A673 (cell line): ENCODE measurements around the gene ZIC4. TPM values are rescaled to one million over a fixed set of nuclear protein-coding genes. Genes with fewer than 3 reads are reported as not detected.

Source experiments
- BruUV-seq: library from RNA; stranded (reverse); fragments of 400-500 nt; replicated peaks from 2 replicates; lab custom pipeline; 2021; lab: Mats Ljungman, UMichigan
- CTCF ChIA-PET: fragments of 300-600 bp; sonication (Branson Sonifier 250); formaldehyde crosslinking; loops from one replicate; lab custom pipeline; 2022; ENCODE audit warnings: antibody characterized with exemption; lab: Charles Lee
- POLR2A ChIA-PET: fragments of 300-600 bp; sonication (Branson Sonifier 250); formaldehyde crosslinking; loops from one replicate; lab custom pipeline; 2022; ENCODE audit warnings: antibody characterized with exemption; ENCODE audit not compliant: low non-redundant PET; lab: Charles Lee
- DNase-seq: peaks from one replicate; pipeline ENCODE4 v3.0.0-alpha.2; 2015; ENCODE audit warnings: low spot score
- H3K27ac ChIP-seq: fragments of 200-600 bp; sonication (generic); 2 replicates; pipeline ENCODE4 v1.5.1; 2016; ENCODE audit warnings: mixed run types, low read depth, mild to moderate bottlenecking, mixed read lengths, antibody characterized with exemption, low read length; ENCODE audit not compliant: poor library complexity, severe bottlenecking
- H3K27me3 ChIP-seq: fragments of 200-600 bp; sonication (generic); replicated peaks from 2 replicates; pipeline ENCODE4 v1.6.1; 2017; ENCODE audit warnings: mixed run types, low read depth, mild to moderate bottlenecking, mixed read lengths, antibody characterized with exemption, low read length; ENCODE audit not compliant: insufficient read depth, poor library complexity
- H3K36me3 ChIP-seq: fragments of 200-600 bp; sonication (generic); 2 replicates; pipeline ENCODE4 v1.6.1; 2016; ENCODE audit warnings: mixed run types, mild to moderate bottlenecking, mixed read lengths, antibody characterized with exemption, low read length; ENCODE audit not compliant: insufficient read depth, poor library complexity, severe bottlenecking
- H3K4me1 ChIP-seq: fragments of 200-600 bp; sonication (generic); 2 replicates; pipeline ENCODE4 v1.6.1; 2017; ENCODE audit warnings: mixed run types, mild to moderate bottlenecking, mixed read lengths, antibody characterized with exemption, low read length; ENCODE audit not compliant: insufficient read depth, poor library complexity, severe bottlenecking
- H3K4me3 ChIP-seq: fragments of 200-600 bp; sonication (generic); 2 replicates; pipeline ENCODE4 v1.5.1; 2016; ENCODE audit warnings: low read depth, mixed run types, mild to moderate bottlenecking, mixed read lengths, low read length; ENCODE audit not compliant: poor library complexity, severe bottlenecking
- H3K9me3 ChIP-seq: fragments of 200-600 bp; sonication (generic); 2 replicates; pipeline ENCODE4 v1.6.1; 2016; ENCODE audit warnings: mixed run types, low read depth, mild to moderate bottlenecking, mixed read lengths, antibody characterized with exemption, low read length; ENCODE audit not compliant: poor library complexity, severe bottlenecking
- CTCF ChIP-seq: fragments of 300-800, 200-600 bp; sonication (generic); conservative IDR thresholded peaks from 2 replicates; pipeline ENCODE4 v1.5.1; 2017; ENCODE audit warnings: low read depth, mild to moderate bottlenecking, antibody characterized with exemption, low read length, moderate library complexity, mixed read lengths
- EZH2 ChIP-seq: fragments of 200-600 bp; sonication (generic); IDR thresholded peaks from 2 replicates; pipeline ENCODE4 v1.6.1; 2017; ENCODE audit warnings: borderline replicate concordance, low read depth, mild to moderate bottlenecking, mixed read lengths, antibody characterized with exemption, low read length; ENCODE audit not compliant: poor library complexity, severe bottlenecking
- intact Hi-C: fragments of 100-400 bp; cut with micrococcal nuclease; formaldehyde crosslinking; loops from one replicate; pipeline ENCODE4 v1.10.0; 2022; ENCODE audit not compliant: unreplicated experiment
- total RNA-seq: library from RNA; stranded (reverse); gene quantifications from 2 replicates; pipeline ENCODE4 v1.2.3, GENCODE V29; 2021

Gene ZIC4
- total RNA-seq, 1 experiment from 2014 or later, result 0.47 TPM

GRCh38 chr3:147389717-147390116, 16.6 kb downstream of the ZIC4 start:
- peaks cover 3% of the 10 kb centered on the region for H3K4me1 ChIP-seq
- BruUV-seq, result no TSS peak
- intact Hi-C loops, result loop anchor here (10.0 kb wide), 1 partner anchor 975 kb away; no protein-coding TSS in a partner anchor
- H3K4me3 ChIP-seq, result no peak overlapping the region
- DNase-seq, result no peak
- H3K27me3 ChIP-seq, result peaks cover 96% of the 10 kb centered on the region
- CTCF ChIA-PET, result no interaction called here
- POLR2A ChIA-PET, result no interaction called here
- TF ChIP-seq EZH2 (no peak), CTCF (no peak)
- H3K9me3 ChIP-seq, result no peaks in the 10 kb centered on the region
- H3K27ac ChIP-seq, result no peak overlapping the region
- H3K36me3 ChIP-seq, result no peaks in the 10 kb centered on the region

- POLR2A ChIA-PET, result no interaction called here
- peaks cover 3% of the 10 kb centered on the region for H3K4me1 ChIP-seq
- no peak for TF ChIP-seq EZH2
- no peak for TF ChIP-seq CTCF
- DNase-seq, result no peak
- no TSS peak for BruUV-seq
- intact Hi-C loops, result loop anchor here (10.0 kb wide), 1 partner anchor 976 kb away; no protein-coding TSS in a partner anchor
- H3K27ac ChIP-seq, result no peak overlapping the region
- no peaks in the 10 kb centered on the region for H3K36me3 ChIP-seq
- no peaks in the 10 kb centered on the region for H3K9me3 ChIP-seq
- H3K27me3 ChIP-seq, result peaks cover 88% of the 10 kb centered on the region
- CTCF ChIA-PET, result no interaction called here
- H3K4me3 ChIP-seq, result no peak overlapping the region
Measured at GRCh38 chr3:147388700-147389580, 17.4 kb downstream of the ZIC4 start.

GRCh38 chr3:147387885-147388699, 18.3 kb downstream of the ZIC4 start:
- BruUV-seq, result no TSS peak
- Histone ChIP-seq H3K4me1 (peaks cover 3% of the 10 kb centered on the region), H3K27ac (no peak overlapping the region), H3K9me3 (no peaks in the 10 kb centered on the region), H3K27me3 (peaks cover 80% of the 10 kb centered on the region), H3K4me3 (no peak overlapping the region), H3K36me3 (no peaks in the 10 kb centered on the region)
- TF ChIP-seq CTCF (no peak), EZH2 (no peak)
- CTCF ChIA-PET, result no interaction called here
- POLR2A ChIA-PET, result no interaction called here
- DNase-seq, result no peak
- intact Hi-C loops, result loop anchor here (10.0 kb wide), 1 partner anchor 977 kb away; no protein-coding TSS in a partner anchor
